Motor neuron (in vitro differentiated cells): ENCODE measurements around the gene CTNNA2. TPM values are rescaled to one million over a fixed set of nuclear protein-coding genes. Genes with fewer than 3 reads are reported as not detected.

Experiments used
- ATAC-seq, 8 experiments: fragments of 200-7000 bp; cut with Tn5 transposase; replicated peaks in 6 of 8; 2 replicates each; pipeline ENCODE4 v1.8.0; 2021; ENCODE audit warnings: mild to moderate bottlenecking in 8 of 8, moderate library complexity in 8 of 8
- H3K27ac ChIP-seq, 2 donors: fragments of 250-450 bp; sonication (Bioruptor Pico); 2 replicates each; pipeline ENCODE4 v1.9.0; 2021; ENCODE audit warnings: antibody characterized with exemption in 2 of 2, mild to moderate bottlenecking in 2 of 2, moderate library complexity in 1 of 2
- H3K4me1 ChIP-seq, 2 donors: fragments of 250-450 bp; sonication (Bioruptor Pico); replicated peaks in 1 of 2; 2 replicates each; pipeline ENCODE4 v1.6.1; 2021; ENCODE audit warnings: antibody characterized with exemption in 2 of 2, mild to moderate bottlenecking in 2 of 2, moderate library complexity in 1 of 2
- H3K4me3 ChIP-seq, 5 donors: fragments of 250-450 bp; sonication (Bioruptor Pico); 2 replicates each; pipeline ENCODE4 v1.9.0; 2021; ENCODE audit warnings: antibody characterized with exemption in 5 of 5, mild to moderate bottlenecking in 5 of 5, moderate library complexity in 4 of 5
- WGBS, 10 experiments: fragments of 450-650 bp; shearing (Covaris generic); methylation state at CpG; one replicate each; pipeline ENCODE4 v1.0.0; 2022; 5-methylcytosine and 5-hydroxymethylcytosine counted together
- in situ Hi-C, 9 experiments: fragments of 400-800 bp; cut with MboI; loops; one replicate each; pipeline ENCODE4 v1.15.0; 2021; ENCODE audit warnings: low sequenced_read_pairs in 9 of 9, low pct_unique_long_range_greater_than_20kb in 2 of 9; ENCODE audit not compliant: unreplicated experiment in 9 of 9
- total RNA-seq, 8 experiments: library from RNA; unstranded; fragments of 300-600 nt; gene quantifications; 2 replicates each; pipeline versions ENCODE4 v1.2.3 to v1.2.4, GENCODE V29; 2022

The CTNNA2 gene
- total RNA-seq, 8 experiments from 2014 or later: 0.81 to 127 (median 56.5) TPM

DNA sequence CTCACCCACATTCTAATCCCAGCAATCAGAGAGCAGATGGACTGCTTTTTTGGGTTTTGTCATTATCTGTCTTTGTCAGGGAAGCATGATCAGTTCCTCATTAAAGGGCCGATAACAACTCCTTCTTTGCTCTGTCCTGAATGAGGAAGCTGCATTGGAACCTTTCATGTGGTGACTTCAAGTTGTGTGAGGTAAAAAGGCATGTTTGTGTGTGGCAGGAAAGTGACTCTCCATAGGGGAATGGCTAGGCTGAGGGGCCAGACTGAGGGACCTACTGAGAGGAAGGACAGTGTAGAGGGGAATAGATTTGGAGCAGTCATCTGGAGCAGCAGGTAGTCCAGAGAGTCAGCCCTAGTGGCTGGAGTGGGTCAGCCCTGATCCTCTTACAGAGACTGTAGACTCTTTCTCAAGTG, 815.3 kb downstream of the CTNNA2 start:
- in situ Hi-C loops: no loop called here
- 45 to 100% (median 61%) methylated on average over 1 of the region's 1 CpG; no CpG with 5 or more reads in 6 of the 10 experiments for WGBS, 10 experiments
- Histone ChIP-seq H3K27ac (no peak overlapping the region), H3K4me1 (peaks cover 0 to 11% of the 10 kb centered on the region in 2 donors), H3K4me3 (no peak overlapping the region)
- no peak for ATAC-seq

DNA sequence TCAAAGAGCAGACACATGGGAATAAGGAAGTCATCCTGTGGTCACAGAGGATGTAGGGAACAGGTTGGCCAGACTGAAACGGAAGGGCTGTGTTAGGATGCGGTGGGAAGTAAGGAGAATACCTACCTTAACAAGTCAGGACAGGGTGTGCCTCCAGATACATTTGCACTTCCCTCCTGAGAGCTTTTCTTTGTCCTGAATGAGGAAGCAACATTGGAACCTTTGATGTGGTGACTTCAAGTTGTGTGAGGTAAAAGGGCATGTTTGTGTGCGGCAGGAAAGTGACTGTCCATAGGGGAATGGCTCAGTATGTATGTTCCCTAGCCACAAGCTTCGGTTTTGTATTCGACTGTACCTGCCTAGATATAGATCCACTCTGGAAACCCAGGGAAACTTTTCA, 816.6 kb downstream of the CTNNA2 start:
- Histone ChIP-seq H3K4me3 (no peak overlapping the region), H3K27ac (no peak overlapping the region), H3K4me1 (peaks cover 0 to 11% of the 10 kb centered on the region in 2 donors)
- ATAC-seq: no peak
- 20 to 100% (median 93%) methylated on average over 1 to 4 of the region's 5 CpGs; no CpG with 5 or more reads in 1 of the 10 experiments for WGBS, 10 experiments
- in situ Hi-C loops: no loop called here

DNA sequence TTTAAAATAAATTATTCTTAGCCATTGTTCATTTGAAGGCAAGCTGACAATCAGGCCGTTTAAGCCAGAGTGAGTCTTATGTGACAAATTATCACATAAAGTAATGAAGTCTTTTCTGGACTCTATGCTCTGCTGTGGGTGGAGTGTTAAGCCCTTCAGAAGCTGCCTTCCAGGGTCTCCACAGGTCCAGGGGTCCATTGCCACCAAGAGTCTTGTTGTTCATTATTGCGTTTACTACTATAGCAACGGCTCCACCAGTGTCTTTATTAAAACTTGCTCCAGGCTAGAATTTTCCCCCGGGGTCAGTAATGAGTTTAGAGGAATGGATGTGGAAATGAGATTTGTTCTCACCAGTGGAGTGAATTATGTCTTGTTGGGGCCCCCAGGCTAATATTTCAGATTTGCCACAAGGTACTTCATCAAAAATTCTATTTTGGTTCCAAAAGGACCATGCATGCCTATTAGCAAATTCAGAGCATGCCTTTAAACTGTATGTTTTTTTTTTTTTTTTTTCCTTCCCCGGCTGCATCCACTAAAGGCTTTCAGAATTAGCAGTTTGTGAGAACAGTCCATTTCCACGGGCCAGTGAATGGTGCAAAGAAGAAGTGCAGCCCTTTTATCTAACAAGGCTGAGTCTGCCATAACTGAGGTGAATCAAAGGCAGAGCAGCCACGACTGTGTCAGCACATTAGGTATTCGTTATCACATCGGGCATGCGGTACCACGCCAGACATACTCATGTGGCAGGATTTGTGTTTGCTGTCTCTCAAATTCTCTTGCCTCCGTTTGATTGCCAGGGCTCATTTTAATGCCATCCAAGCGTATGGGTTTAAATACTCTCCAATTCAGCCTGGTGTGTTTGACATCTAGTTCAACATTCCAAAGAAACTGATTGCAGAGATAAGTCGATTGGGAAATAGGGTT, 817.9 kb downstream of the CTNNA2 start:
- in situ Hi-C loops: no loop called here
- no peak overlapping the region for H3K4me3 ChIP-seq
- peak in 4 of 8 experiments; percentile 16 to 64 (median 44) for ATAC-seq
- 13 to 100% (median 53%) methylated on average over 1 to 13 of the region's 14 CpGs for WGBS, 10 experiments
- peaks cover 0 to 11% of the 10 kb centered on the region in 2 donors for H3K4me1 ChIP-seq
- no peak overlapping the region for H3K27ac ChIP-seq

DNA sequence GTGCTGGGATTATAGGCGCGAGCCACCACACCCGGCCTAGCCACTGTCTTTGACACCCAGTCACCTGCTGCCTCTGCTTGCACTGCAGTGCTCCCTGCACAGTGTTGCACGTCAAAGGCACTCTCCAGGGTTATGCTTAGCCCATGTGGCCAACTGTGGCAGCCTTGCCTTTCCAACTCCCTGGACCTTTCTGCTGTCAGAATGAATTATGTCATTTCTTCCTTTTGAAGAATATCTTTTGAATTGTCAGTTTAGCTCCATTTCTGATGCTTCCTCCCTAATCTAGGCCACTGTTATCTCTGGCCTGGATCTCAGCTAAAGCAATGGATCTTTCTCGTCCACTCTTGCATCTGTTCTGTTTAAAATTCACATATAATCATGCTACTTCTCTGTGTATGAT, 821.0 kb downstream of the CTNNA2 start:
- in situ Hi-C loops: no loop called here
- Histone ChIP-seq H3K27ac (no peak overlapping the region), H3K4me3 (no peak overlapping the region), H3K4me1 (peaks cover 0 to 6% of the 10 kb centered on the region in 2 donors)
- ATAC-seq: no peak
- WGBS, 10 experiments: 0 to 86% (median 60%) methylated on average over 1 to 2 of the region's 5 CpGs; no CpG with 5 or more reads in 4 of the 10 experiments

DNA sequence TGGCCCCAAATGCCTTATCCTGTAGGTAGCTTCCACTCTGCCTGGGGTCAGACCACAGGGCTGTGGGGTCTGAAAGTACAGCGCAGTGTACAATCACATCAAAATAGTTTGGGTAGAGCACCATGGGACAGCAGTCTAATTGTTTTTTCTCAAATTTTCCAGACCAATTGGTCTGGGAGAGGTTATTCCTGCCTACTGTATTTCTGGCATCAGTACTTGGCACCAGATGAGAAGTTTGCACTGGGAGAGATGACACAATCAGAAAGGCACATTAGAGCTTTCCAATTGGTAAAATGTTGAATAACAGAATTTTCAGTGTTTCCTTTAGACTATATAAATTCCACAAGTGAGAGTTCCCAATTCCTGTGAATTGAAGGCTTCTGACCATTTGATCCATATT, 822.6 kb downstream of the CTNNA2 start:
- Histone ChIP-seq H3K27ac (no peak overlapping the region), H3K4me1 (peaks cover 0 to 6% of the 10 kb centered on the region in 2 donors), H3K4me3 (no peak overlapping the region)
- in situ Hi-C loops: no loop called here
- ATAC-seq: no peak
- 0 to 100% (median 73%) methylated on average over 1 of the region's 1 CpG; no CpG with 5 or more reads in 5 of the 10 experiments for WGBS, 10 experiments

DNA sequence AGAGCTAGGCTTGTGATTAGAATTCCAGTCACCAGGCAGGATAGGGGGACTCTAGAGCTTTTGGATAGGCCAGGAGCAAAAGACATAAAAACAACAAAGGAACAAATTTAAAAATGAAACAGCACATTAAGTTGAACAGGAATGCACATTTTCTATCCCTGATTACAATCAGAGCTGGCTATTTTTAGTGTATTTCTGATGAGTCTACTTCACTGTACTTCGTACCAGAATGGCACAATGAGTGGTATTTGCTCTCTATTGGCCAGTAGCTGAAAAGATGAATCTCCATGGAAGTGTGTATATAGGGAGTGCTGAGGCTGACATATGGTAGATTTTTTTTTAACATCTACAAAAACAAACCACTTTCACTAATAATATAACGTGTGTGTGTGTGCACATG, 825.9 kb downstream of the CTNNA2 start:
- ATAC-seq: no peak
- Histone ChIP-seq H3K4me1 (no peaks in the 10 kb centered on the region), H3K4me3 (no peak overlapping the region), H3K27ac (no peak overlapping the region)
- in situ Hi-C loops: no loop called here
- WGBS, 10 experiments: 0 to 100% (median 25%) methylated on average over 1 to 2 of the region's 2 CpGs; no CpG with 5 or more reads in 5 of the 10 experiments

DNA sequence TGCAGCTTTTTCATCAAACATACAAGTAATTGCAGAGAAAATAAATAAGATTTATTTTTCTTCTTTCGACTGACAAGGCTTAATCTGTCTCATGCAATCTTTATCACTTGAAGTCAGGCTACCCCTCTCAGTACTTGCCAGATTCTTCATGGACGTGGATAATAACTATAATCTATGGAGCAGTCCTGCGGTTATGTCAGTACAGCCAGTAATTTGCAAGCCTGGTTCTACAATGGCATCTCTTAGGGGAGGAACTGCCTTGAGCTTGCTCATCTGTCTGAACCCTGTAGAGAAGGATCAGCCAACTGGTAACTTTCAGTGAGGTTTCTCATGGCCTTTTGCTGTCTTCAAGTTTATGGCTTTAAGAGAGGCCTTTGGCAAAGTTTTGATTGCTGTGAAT, 827.2 kb downstream of the CTNNA2 start:
- no peak overlapping the region for H3K27ac ChIP-seq
- in situ Hi-C loops: no loop called here
- whole genome bisulfite sequencing, 10 experiments: 0 to 100% (median 55%) methylated on average over 2 to 3 of the region's 3 CpGs; no CpG with 5 or more reads in 2 of the 10 experiments
- ATAC-seq: no peak
- H3K4me1 ChIP-seq: no peaks in the 10 kb centered on the region
- no peak overlapping the region for H3K4me3 ChIP-seq

DNA sequence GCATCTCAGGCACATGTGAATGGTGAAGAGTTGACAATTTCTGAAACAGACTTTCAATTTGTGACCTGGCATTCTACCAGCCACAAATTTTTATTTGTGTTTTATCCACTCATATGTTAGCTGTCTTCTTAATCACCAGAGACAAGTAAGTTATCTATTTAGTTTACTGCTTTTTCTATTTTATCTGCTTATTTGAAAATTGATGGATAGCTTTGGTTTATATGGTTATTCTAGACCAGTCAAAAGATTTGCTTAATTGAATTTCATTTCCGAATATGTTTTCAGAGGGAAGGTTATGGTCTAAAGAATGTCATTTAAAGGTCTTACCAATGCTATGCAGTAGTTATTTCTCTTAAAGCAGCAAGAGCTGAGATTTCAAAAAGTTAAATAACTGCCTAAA, 835.2 kb downstream of the CTNNA2 start:
- in situ Hi-C loops: no loop called here
- no peak overlapping the region for H3K27ac ChIP-seq
- no peak overlapping the region for H3K4me3 ChIP-seq
- 0 to 100% (median 69%) methylated on average over 1 of the region's 1 CpG; no CpG with 5 or more reads in 2 of the 10 experiments for WGBS, 10 experiments
- ATAC-seq: no peak
- H3K4me1 ChIP-seq: no peaks in the 10 kb centered on the region

DNA sequence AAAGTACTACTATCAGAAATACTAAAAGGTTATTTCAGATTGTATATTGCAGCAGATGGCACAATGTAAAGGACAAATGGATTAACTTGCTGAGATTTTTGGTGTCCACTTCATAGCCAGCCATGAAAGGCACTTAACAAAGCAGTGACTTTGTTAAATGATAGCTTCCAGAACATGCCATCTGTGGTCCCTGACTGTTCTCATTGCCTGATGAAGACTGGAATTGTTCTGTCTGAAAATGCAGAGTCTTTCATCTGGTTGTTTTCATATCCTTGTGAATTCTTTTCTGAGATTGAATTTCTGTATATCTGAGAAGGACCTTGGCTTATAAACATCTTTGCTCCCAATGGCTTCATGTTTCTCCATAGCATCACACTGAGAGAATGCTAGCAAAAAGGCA, 836.1 kb downstream of the CTNNA2 start:
- H3K27ac ChIP-seq: no peak overlapping the region
- ATAC-seq: no peak
- in situ Hi-C loops: no loop called here
- H3K4me1 ChIP-seq: no peaks in the 10 kb centered on the region
- no peak overlapping the region for H3K4me3 ChIP-seq

DNA sequence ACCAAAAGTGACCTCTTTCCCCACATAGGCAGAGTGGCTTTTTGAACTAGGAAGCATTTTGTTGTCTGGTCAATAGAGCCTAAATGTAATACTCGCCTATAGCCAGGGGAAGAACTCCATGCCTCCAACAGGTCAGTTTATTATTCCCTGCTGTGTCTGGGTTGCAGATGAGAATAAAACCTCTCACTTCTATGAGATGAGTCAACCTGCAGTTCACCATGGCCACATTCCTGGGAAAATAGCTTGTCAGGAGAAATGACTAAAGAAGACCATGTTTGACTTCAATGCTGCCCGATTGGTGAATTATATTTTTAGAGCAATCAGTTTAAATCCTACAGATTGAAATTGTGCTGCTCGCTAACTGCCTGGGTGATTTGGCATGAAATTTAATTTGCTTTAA, 838.4 kb downstream of the CTNNA2 start:
- no peak for ATAC-seq
- WGBS, 10 experiments: 4 to 97% (median 79%) methylated on average over 1 to 3 of the region's 3 CpGs; no CpG with 5 or more reads in 2 of the 10 experiments
- no peak overlapping the region for H3K4me3 ChIP-seq
- no peaks in the 10 kb centered on the region for H3K4me1 ChIP-seq
- H3K27ac ChIP-seq: no peak overlapping the region
- in situ Hi-C loops: no loop called here

DNA sequence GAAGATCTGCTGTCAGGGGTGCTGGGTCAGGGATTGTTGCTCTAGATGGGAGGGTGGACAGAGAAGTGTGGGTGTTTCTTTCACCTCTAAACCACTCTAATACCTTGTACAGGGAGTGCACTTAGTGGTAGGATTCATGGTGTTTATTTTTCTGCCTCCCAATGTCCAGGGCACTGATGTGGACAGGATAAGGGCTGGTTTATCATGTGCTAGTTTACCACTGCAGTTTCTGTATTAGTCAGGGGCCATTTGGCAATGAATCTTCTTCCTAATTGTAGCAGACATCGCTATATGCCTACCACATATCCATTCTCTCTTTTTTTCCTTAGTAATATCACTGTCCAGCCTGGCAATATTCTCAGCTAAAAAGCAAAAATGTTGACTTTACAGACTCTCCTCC, 842.0 kb downstream of the CTNNA2 start:
- in situ Hi-C loops: no loop called here
- 0 to 100% (median 70%) methylated on average over 1 of the region's 1 CpG; no CpG with 5 or more reads in 4 of the 10 experiments for WGBS, 10 experiments
- no peak for ATAC-seq
- Histone ChIP-seq H3K4me1 (no peaks in the 10 kb centered on the region), H3K4me3 (no peak overlapping the region), H3K27ac (no peak overlapping the region)

DNA sequence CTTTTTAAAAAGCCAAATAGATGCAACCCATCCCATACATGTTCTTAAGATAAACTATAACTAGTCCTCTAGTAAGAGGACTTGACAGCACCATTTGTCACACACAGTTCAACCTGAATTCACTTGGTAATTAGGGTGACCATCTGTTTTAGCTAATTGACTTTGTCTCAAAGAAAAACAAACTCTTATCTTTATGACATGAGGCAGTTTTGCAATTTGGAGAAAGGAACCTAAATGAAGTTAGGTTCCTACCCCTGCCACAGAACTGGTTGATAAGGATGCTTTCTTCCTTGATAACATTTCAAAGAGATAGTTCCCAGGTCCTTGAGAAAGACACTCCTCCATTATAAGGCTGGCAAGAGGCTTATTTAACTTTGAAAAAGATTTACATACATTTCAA, 849.1 kb downstream of the CTNNA2 start:
- Histone ChIP-seq H3K4me3 (no peak overlapping the region), H3K4me1 (peaks cover 12 to 19% of the 10 kb centered on the region in 2 donors), H3K27ac (no peak overlapping the region)
- ATAC-seq: no peak
- in situ Hi-C loops: no loop called here

DNA sequence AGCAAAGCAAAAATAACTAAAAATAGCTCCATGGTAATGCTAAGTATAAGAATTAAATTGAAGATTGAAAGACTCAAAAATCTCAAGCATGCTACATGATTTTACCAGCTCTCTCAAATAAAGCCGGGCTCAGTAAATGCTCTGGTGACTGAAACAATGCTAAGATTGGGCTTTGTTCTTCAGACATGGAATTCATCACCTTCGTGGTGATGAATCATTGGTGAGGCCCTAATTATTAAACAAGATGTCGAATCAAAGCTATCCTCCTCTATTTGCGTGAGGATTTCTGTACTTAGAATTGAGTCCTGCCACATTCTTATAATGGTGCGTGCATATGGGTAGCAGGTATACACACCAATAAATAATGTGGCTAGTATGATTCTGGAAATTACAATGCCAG, 850.5 kb downstream of the CTNNA2 start:
- H3K4me1 ChIP-seq: peaks cover 12 to 19% of the 10 kb centered on the region in 2 donors
- no peak overlapping the region for H3K4me3 ChIP-seq
- ATAC-seq: peak in 2 of 8 experiments; percentile 27 to 31
- WGBS, 10 experiments: 15 to 65% (median 46%) methylated on average over 1 to 5 of the region's 5 CpGs; no CpG with 5 or more reads in 1 of the 10 experiments
- no peak overlapping the region for H3K27ac ChIP-seq
- in situ Hi-C loops: no loop called here
